HG03135 (cell line): ENCODE data around the gene CABLES2.

Experiments
- ATAC-seq: cut with Tn5 transposase; IDR thresholded peaks from one replicate; pipeline ENCODE4 v1.9.1; 2021; ENCODE audit warnings: mild to moderate bottlenecking, moderate library complexity; ENCODE audit not compliant: unreplicated experiment

CABLES2 gene

GRCh38 chr20:62361799-62362589 lies 45.1 kb downstream of the CABLES2 start:
- ATAC-seq, result no peak

- no peak for ATAC-seq
Observed at GRCh38 chr20:62360854-62361798, 46.0 kb downstream of the CABLES2 start.

GRCh38 chr20:62359491-62360121 lies 47.5 kb downstream of the CABLES2 start:
- ATAC-seq, result no peak

- ATAC-seq, result no peak
Observed at GRCh38 chr20:62359043-62359490, 48.0 kb downstream of the CABLES2 start.

- ATAC-seq, result no peak
Observed at GRCh38 chr20:62358171-62359042, 48.7 kb downstream of the CABLES2 start.

GRCh38 chr20:62357681-62358080 lies 49.4 kb downstream of the CABLES2 start:
- ATAC-seq, result no peak

- ATAC-seq, result no peak
Observed at GRCh38 chr20:62357187-62357667, 49.9 kb downstream of the CABLES2 start.

GRCh38 chr20:62356589-62357186 lies 50.4 kb downstream of the CABLES2 start:
- ATAC-seq, result no peak

GRCh38 chr20:62355878-62356588 lies 51.1 kb downstream of the CABLES2 start:
- no peak for ATAC-seq

- no peak for ATAC-seq
Observed at GRCh38 chr20:62355516-62355877, 51.6 kb downstream of the CABLES2 start.

GRCh38 chr20:62354811-62355341 lies 52.2 kb downstream of the CABLES2 start:
- no peak for ATAC-seq

GRCh38 chr20:62354031-62354808 lies 52.9 kb downstream of the CABLES2 start:
- ATAC-seq, result no peak

- no peak for ATAC-seq
Observed at GRCh38 chr20:62353289-62354030, 53.6 kb downstream of the CABLES2 start.

- no peak for ATAC-seq
Observed at GRCh38 chr20:62352402-62353288, 54.4 kb downstream of the CABLES2 start.

- ATAC-seq, result no peak
Observed at GRCh38 chr20:62351469-62352401, 55.4 kb downstream of the CABLES2 start.
